GM19238 (cell line): ENCODE data around the gene LRCH1.

Source experiments
- DNase-seq: peaks from one replicate; pipeline ENCODE4 v3.0.0; 2011; ENCODE audit warnings: low spot score; ENCODE audit not compliant: insufficient read length

The LRCH1 gene

GRCh38 chr13:46562152-46562551 lies 9.2 kb downstream of the LRCH1 start:
- DNase-seq, result no peak

- DNase-seq, result no peak
Measured at GRCh38 chr13:46562581-46562980, 9.6 kb downstream of the LRCH1 start.

DNA sequence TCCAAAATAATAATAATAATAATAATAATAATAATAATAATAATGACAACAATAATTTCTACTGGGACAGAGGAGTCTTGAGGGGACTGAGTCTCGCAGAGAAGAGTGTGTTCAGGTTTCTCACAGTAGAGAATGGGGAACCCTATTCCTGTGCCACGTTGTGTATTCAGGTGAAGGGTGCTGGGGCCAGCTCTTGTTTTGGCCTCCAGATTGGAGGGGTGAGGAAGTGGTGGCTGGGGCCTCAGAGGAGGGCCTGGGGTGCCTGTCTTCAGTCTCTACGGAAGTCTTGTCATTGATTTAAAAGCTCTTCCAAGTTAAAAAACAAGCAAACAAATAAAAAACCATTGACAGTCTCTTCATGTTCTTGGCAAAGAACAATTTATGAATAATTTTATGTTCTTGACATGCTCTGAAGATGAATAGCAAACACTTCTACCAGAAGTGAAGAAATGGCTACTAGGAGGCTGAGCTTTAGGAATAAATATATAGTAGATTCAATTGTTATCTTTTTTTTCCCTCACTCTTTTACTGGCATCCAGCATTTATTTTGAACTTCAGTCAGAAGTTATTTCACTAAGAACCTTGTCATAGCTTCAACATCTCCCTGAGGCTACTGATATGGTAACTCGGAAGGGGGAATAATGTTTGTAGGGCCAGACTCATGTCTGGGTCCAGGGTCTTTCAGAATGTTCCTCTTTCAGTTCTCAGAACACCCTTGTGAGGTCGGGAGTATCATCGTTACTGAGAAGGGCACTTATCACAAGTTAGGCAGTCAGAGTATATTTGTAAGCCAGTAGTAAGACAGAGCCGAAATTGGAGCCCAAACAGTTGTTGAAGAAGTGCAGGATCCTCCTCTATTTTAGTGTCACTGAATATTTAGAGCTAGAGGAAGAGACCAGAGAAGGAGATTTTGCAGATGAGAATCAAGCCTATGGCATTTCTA lies 13.1 kb downstream of the LRCH1 start:
- no peak for DNase-seq

DNA sequence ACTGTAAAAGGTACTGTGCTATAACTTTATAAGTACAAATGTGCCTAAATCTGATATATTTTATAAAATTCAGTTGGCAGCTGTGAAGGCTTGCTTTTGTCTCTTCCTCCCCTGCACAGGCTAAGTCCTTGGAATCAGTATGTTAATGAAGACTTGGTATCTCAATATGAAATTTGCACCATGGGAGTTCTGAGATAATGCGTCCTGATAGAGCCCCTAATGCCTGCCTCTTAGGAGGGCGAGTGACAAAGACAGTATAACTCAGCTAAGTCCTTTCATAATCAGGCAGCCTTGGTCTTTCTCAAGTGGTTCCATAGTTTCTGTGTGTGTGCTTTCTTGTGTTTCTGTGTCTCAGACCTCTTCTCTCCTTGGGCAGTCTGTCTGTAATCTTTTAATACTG lies 14.7 kb downstream of the LRCH1 start:
- no peak for DNase-seq

DNA sequence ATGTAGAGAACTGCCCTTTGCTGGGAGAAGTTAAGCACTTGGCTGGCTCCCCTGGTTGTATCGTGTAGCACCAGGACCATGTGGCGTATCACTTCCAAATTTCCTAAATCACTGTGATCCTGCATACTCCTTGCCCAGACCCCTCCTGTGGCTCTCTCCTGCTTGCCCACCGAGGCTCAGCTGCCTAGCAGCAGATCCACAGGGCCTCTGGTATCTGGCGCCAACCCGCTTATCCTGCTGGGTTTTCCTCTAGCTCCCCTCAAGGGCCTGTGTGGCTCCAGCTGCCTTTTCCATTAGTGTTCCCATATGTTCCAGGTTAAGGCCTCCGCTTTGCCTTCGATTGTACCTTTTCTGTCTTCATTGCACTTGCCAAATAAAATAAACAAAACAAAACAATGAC lies 16.5 kb downstream of the LRCH1 start:
- no peak for DNase-seq

GRCh38 chr13:46570273-46570672 lies 17.3 kb downstream of the LRCH1 start:
- DNase-seq, result no peak

DNA sequence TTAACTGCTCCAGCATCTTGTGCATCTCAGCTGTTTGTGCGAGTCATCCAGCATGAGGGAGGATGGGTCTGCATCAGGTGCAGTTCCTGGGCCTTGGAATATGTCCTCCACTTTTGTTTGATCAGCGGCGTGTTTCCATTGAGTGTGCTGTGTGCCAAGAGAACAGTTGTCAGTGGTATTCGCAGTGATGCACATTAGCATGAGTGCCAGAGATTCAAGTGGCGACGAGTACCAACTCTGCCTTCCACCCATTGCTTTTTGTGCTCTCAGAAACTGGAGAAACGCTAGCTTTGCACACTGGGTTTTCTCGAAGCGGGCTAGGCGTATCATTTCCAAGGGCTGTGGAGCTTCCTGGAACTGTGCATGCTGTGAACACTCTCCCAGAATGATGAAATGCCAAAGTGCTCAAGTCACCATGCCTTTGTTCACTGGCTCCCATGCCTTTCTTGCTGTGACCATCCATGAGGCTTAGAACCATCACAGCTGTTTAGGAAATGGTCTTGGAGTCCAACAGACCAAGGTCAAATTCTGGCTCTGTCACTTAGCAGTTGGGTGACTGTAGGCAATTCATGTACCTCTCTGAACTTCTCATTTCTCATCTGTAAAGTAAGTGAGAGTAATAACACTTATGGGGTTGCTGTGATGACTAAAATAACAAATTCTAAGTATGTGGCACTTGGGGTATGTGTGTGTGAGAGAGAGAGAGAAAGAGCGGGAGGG lies 18.4 kb downstream of the LRCH1 start:
- no peak for DNase-seq

GRCh38 chr13:46571909-46572595 lies 19.1 kb downstream of the LRCH1 start:
- DNase-seq, result no peak

DNA sequence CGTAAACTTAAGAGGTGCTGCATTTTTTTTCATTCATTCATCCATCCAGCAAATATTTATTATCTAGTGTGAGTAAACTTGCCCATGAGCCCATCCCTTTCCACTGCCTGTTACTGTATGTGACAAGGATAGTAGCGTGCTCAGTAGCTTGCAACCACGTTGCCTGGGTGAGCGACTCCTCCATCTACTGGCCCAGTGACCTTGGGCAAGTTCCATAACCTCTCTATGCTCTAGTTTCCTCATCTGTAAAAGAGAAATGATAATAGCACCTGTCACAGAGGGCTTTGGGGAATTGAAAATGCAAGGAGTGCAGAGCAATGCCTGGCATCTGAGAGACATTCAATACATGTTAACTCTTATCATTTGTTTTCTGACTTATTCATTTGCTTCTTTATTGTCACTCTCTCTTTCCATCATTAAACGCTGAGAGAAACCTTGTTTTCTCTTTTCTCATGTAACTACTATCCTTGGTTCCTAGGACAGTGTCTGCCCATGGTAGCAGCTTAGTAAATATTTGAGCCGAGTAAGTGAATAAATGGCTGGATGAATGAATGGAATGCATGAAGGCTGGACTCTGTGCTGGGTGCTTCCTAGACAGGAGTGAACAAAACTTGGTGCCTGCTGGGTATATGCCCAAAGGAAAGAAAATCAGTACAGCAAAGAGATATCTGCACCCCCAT lies 19.9 kb downstream of the LRCH1 start:
- no peak for DNase-seq

GRCh38 chr13:46575301-46575771 lies 22.4 kb downstream of the LRCH1 start:
- DNase-seq, result no peak

DNA sequence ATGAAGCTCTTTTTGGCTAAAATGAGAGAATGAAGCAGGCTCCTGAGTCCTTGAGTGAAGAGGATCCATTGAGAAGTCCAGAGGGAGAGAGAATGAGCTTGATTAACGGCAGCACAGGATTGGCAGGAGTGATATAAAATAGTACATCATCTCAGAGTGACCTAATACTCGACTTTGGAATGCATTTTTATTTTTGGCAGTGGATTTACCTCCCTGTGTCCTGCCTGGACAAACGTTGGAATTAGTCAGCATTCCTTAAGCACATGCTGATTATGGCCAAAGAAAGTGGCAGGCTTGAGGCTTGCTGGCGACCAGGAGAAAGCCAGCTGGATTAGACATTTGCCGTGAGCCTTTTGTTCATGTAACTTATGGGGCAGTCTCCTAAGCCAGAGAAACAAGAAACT lies 22.9 kb downstream of the LRCH1 start:
- no peak for DNase-seq

DNA sequence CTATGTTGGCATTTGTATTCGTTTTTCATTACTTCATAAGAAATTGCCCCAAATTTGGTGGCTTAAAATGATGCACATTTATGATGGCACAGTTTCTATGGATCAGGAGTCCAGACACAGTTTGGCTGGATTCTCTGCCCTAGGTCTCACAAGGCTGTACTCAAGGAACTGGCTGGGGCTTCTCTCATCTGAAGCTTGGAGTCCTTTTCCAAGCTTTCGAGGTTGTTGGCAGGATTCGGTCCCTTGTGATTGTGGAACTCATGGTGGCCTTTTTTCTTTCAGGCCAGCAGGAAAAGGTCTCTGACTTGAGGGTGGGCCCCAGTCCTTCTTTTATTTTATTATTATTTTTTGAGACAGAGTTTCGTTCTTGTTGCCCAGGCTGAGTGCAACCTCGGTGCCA lies 23.8 kb downstream of the LRCH1 start:
- DNase-seq, result no peak

- DNase-seq, result no peak
Measured at GRCh38 chr13:46577696-46578589, 25.0 kb downstream of the LRCH1 start.

- DNase-seq, result no peak
Measured at GRCh38 chr13:46578590-46578975, 25.6 kb downstream of the LRCH1 start.

GRCh38 chr13:46580362-46580839 lies 27.4 kb downstream of the LRCH1 start:
- no peak for DNase-seq

DNA sequence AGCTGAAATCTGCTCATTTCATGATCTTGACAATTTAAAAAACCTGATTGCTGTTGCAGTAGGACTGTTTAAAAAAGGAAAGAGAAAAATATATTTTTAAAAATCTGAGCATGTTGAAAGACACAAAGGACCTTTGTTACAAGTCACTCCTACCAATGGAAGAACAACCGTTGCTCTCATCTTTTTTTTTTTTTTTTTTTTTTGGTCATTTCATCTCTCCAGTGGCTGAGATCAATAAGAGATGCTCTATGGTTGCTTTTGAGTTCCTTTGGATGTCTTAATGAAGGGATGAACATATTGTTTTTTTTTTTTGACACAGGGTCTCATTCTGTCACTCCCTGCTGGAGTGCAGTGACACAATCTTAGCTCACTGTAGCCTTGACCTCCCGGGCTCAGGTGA lies 29.2 kb downstream of the LRCH1 start:
- DNase-seq, result no peak

DNA sequence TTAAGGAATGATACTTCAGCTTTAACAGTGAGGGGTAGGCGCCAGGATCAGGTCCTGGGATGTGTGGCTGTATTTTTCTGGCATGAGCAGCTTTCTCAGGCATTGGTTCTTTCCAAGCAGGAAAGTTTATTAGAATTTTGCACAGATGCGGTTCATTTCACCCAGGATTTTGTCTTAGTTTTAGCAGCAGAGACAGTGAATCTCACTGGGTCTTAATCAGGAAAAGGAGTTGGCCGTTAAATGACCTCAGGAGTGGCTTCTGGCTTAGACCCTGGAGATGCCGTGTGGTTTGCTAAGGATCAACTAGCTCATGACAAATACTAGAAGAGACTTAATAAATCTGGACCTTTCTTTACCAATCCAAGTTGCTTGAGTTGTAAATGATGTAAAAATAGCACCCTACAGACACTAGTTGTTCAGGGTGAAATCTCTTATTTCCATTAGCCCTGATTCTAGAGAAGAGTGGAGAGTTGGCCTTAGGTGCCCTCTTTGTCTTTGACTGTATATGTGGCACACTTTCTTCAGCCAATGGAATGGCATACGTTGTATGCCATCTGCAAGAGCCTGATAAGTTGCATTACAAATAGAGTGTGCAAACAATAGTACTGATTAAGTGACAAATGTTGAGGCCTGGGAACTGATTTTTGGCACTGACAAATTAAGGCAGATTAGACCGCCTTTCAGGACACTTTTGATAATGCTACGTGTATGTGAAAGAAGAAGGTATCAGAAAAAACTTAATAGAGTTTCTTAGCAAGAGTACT lies 34.0 kb downstream of the LRCH1 start:
- DNase-seq, result no peak

DNA sequence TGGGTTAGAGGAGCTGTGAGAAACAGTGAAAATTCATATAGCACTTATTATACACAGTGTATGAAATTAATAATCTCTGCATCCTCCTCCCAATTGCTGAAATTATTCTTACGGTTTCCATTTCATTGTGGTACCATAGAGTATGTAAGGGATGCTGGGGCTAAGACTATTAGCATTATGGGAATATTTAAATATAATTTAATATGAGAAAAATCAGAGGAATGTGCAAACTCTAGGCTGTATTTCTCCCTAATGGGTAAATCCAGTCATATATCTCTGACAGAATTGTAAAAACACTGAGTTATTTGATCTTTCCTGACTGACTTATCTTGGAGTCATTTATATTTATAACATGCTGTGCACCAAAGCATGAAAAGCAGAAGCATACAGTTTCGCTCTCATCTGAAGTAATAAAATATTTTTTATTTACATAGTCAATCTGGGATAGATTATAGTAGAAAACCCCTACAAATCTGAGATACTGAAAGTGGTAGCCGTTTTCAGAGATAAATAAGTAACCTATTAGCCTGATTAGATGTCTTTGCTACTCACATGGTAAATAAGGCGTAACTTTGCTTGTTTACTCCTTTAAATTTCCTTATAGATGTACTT lies 34.9 kb downstream of the LRCH1 start:
- no peak for DNase-seq

DNA sequence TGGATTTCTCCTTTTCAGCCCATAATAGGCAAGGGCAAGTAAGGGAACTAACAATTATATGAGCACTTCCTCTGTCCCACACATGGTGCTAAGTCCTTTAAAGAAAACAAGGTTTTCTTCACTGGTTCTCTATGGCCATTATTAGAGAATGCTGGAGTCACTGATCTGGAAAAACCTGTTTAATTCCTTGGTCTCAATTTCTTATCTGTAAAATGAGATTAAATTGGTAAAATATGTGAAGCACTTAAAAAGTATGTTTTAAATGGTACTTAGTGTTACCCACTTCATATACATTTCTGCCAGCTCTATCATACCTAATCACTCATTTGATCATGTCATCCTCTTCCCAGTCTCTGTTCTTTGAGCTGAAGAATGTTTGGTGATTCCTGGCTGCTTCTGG lies 39.4 kb downstream of the LRCH1 start:
- no peak for DNase-seq
